ENCODE results near the gene FZR1.

Gene FZR1

GRCh38 chr19:3510727-3511126 lies 4.6 kb downstream of the FZR1 start:
- no peak overlapping the region for H3K4me3 ChIP-seq (replicated peaks; ENCODE audit: low read depth, low read length)
- TF ChIP-seq CTCF (IDR thresholded peaks at IDR 0.05; ENCODE audit: low read length, missing control alignments): no peak
- no peak for DNase-seq (ENCODE audit: low read depth)

- no peak for DNase-seq (ENCODE audit: low read depth)
- H3K4me3 ChIP-seq (replicated peaks; ENCODE audit: low read depth, low read length): no peak overlapping the region
Observed at GRCh38 chr19:3511506-3512251, 5.6 kb downstream of the FZR1 start.

GRCh38 chr19:3512562-3513228 lies 6.6 kb downstream of the FZR1 start:
- H3K4me3 ChIP-seq (replicated peaks; ENCODE audit: low read depth, low read length): no peak overlapping the region
- no peak for TF ChIP-seq CTCF (IDR thresholded peaks at IDR 0.05; ENCODE audit: low read length, missing control alignments)
- DNase-seq (ENCODE audit: low read depth): no peak

More at GRCh38 chr19:3511506-3512251, 5.6 kb downstream of the FZR1 start:
- no peak for TF ChIP-seq CTCF (IDR thresholded peaks at IDR 0.05; ENCODE audit: low read length, missing control alignments)

GRCh38 chr19:3513229-3514140 lies 7.4 kb downstream of the FZR1 start:
- no peak overlapping the region for H3K4me3 ChIP-seq (replicated peaks; ENCODE audit: low read depth, low read length)
- no peak for TF ChIP-seq CTCF (IDR thresholded peaks at IDR 0.05; ENCODE audit: low read length, missing control alignments)
- no peak for DNase-seq (ENCODE audit: low read depth)

- H3K4me3 ChIP-seq (replicated peaks; ENCODE audit: low read depth, low read length): no peak overlapping the region
- DNase-seq (ENCODE audit: low read depth): no peak
- TF ChIP-seq CTCF (IDR thresholded peaks at IDR 0.05; ENCODE audit: low read length, missing control alignments): no peak
Observed at GRCh38 chr19:3514930-3515329, 8.8 kb downstream of the FZR1 start.

GRCh38 chr19:3515891-3516422 lies 9.8 kb downstream of the FZR1 start:
- no peak for TF ChIP-seq CTCF (IDR thresholded peaks at IDR 0.05; ENCODE audit: low read length, missing control alignments)

More at GRCh38 chr19:3515891-3516422, 9.8 kb downstream of the FZR1 start:
- DNase-seq (ENCODE audit: low read depth): peak; percentile 22
- no peak overlapping the region for H3K4me3 ChIP-seq (replicated peaks; ENCODE audit: low read depth, low read length)
